Measurements from ENCODE around the gene KCNQ1. TPM values are rescaled to one million over a fixed set of nuclear protein-coding genes. Genes with fewer than 3 reads are reported as not detected.

Gene KCNQ1
- polyA plus RNA-seq, 1 donor from 2014 or later: not detected

DNA sequence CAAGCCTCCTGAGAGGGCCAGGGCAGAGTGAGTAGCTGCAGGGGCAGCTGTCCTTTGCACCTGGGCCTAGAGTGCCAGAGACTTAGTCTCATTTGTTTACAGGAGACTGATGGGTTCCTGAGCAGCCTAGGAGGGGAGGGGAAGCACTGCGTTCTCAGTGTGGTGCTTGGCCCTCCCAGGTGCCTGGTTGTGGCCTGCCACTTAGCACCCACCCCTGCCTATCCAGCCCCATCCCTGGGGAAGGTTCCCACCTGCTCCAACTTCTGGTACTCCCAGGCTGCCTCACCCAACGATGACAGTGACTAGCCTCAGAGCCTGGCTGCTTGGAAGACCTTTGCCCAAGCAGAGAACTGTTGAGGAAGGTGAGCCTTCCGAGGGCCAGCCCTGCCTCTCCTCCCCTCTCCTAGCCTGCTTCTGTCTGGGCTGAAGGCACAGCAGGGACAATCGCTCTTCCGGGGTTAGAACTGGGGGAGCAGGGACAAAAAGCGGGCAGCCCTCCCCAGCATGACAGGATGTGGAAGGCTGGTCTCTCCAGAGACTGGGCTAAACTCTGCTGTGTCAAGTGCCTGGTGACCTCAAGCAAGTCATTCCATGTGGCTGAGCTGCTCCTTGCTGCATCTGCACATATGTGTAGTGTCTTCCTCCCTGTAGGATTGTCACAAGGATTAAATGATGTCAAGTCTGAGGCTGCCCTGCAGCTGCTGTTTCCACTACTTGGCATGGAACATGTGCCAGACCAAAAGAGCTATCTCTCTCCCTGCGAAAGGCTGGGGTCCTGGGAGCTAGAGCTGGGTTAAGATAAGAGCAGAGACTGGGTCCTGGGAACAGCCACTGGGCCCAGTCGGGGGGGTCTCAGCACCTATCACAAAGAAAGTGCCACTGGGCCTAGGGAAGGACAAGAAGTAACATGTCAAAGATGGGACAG is 245.1 kb downstream of the KCNQ1 start:
- H3K4me3 ChIP-seq (ENCODE audit: low read length): no peak overlapping the region
- no peak overlapping the region for H3K9ac ChIP-seq (ENCODE audit: low read length)
- H4K20me1 ChIP-seq (ENCODE audit: insufficient read depth): no peaks in the 10 kb centered on the region
- H3K79me2 ChIP-seq (replicated peaks; ENCODE audit: insufficient read depth, low read length): no peaks in the 10 kb centered on the region
- no peaks in the 10 kb centered on the region for H3K9me2 ChIP-seq (ENCODE audit: insufficient read depth, low read length)
- H2AFZ ChIP-seq (ENCODE audit: low read depth, low read length): no peak overlapping the region
- no peak overlapping the region for H3K4me2 ChIP-seq (ENCODE audit: low read length)
- H3K36me3 ChIP-seq (ENCODE audit: insufficient read depth, low read length): no peaks in the 10 kb centered on the region
- no peaks in the 10 kb centered on the region for H3K9me3 ChIP-seq (ENCODE audit: low read length)
- H3K27ac ChIP-seq (ENCODE audit: low read length): no peak overlapping the region
- TF ChIP-seq EP300 (conservative IDR thresholded peaks at IDR 0.05; ENCODE audit: poor library complexity, severe bottlenecking): no peak
- no peaks in the 10 kb centered on the region for H3F3A ChIP-seq (ENCODE audit: insufficient read depth, low read length, poor library complexity, severe bottlenecking)
- no peaks in the 10 kb centered on the region for H3K27me3 ChIP-seq (ENCODE audit: insufficient read depth, low read depth, low read length)

DNA sequence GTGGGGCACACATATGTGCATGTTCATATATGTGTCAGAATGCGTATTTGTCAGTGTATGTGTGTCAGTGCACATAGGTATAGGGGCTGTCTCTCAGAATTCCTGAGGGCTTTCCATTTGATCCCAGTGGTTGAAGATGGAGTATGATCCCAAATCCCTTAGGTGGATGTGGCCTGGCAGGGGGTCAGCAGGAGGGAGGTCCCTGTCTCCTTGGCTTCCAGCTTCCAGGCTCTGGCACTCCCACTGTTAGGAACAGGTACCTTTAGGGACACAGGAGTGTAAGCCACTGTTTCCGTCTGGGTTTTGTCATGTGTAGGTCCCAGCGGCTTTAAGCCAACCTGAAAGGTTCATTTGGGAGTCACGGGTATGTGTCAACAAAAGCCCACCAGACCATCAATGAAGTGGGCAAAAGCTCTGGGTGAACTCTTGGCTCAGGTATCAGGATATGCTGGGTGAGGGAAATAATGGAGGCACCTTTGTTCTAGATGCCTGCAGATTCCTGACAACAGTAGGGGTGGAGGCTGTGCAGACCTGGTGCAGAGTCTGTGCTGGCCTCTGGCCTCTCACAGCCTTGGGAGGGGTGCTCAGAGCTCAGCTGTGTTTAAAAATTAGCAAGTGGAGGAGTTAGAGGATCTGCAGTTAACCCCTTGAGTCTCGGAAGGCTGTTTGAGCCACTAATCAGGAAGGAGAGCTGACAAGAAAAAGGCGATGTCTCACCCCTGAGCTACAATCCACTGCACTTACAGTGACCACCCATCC is 246.0 kb downstream of the KCNQ1 start:
- Histone ChIP-seq H3K9me2 (ENCODE audit: insufficient read depth, low read length) (no peaks in the 10 kb centered on the region), H3K9me3 (ENCODE audit: low read length) (no peaks in the 10 kb centered on the region), H4K20me1 (ENCODE audit: insufficient read depth) (no peaks in the 10 kb centered on the region), H3K27me3 (ENCODE audit: insufficient read depth, low read depth, low read length) (no peaks in the 10 kb centered on the region), H3F3A (ENCODE audit: insufficient read depth, low read length, poor library complexity, severe bottlenecking) (no peaks in the 10 kb centered on the region), H3K27ac (ENCODE audit: low read length) (no peak overlapping the region), H3K4me2 (ENCODE audit: low read length) (no peak overlapping the region), H3K9ac (ENCODE audit: low read length) (no peak overlapping the region), H3K4me3 (ENCODE audit: low read length) (no peak overlapping the region), H3K36me3 (ENCODE audit: insufficient read depth, low read length) (no peaks in the 10 kb centered on the region), H3K79me2 (replicated peaks; ENCODE audit: insufficient read depth, low read length) (no peaks in the 10 kb centered on the region), H2AFZ (ENCODE audit: low read depth, low read length) (no peak overlapping the region)
- no peak for TF ChIP-seq TAF1 (IDR thresholded peaks at IDR 0.05; ENCODE audit: low read depth)
- TF ChIP-seq, protein P1, sequence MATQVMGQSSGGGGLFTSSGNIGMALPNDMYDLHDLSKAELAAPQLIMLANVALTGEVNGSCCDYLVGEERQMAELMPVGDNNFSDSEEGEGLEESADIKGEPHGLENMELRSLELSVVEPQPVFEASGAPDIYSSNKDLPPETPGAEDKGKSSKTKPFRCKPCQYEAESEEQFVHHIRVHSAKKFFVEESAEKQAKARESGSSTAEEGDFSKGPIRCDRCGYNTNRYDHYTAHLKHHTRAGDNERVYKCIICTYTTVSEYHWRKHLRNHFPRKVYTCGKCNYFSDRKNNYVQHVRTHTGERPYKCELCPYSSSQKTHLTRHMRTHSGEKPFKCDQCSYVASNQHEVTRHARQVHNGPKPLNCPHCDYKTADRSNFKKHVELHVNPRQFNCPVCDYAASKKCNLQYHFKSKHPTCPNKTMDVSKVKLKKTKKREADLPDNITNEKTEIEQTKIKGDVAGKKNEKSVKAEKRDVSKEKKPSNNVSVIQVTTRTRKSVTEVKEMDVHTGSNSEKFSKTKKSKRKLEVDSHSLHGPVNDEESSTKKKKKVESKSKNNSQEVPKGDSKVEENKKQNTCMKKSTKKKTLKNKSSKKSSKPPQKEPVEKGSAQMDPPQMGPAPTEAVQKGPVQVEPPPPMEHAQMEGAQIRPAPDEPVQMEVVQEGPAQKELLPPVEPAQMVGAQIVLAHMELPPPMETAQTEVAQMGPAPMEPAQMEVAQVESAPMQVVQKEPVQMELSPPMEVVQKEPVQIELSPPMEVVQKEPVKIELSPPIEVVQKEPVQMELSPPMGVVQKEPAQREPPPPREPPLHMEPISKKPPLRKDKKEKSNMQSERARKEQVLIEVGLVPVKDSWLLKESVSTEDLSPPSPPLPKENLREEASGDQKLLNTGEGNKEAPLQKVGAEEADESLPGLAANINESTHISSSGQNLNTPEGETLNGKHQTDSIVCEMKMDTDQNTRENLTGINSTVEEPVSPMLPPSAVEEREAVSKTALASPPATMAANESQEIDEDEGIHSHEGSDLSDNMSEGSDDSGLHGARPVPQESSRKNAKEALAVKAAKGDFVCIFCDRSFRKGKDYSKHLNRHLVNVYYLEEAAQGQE (IDR thresholded peaks at IDR 0.05; ENCODE audit: borderline replicate concordance): no peak
- TF ChIP-seq RAD21 (conservative IDR thresholded peaks at IDR 0.05): no peak
- TF ChIP-seq EZH2 (IDR thresholded peaks at IDR 0.05; ENCODE audit: borderline replicate concordance, insufficient read depth, low read length, poor library complexity, severe bottlenecking): no peak
- TF ChIP-seq, protein P2, sequence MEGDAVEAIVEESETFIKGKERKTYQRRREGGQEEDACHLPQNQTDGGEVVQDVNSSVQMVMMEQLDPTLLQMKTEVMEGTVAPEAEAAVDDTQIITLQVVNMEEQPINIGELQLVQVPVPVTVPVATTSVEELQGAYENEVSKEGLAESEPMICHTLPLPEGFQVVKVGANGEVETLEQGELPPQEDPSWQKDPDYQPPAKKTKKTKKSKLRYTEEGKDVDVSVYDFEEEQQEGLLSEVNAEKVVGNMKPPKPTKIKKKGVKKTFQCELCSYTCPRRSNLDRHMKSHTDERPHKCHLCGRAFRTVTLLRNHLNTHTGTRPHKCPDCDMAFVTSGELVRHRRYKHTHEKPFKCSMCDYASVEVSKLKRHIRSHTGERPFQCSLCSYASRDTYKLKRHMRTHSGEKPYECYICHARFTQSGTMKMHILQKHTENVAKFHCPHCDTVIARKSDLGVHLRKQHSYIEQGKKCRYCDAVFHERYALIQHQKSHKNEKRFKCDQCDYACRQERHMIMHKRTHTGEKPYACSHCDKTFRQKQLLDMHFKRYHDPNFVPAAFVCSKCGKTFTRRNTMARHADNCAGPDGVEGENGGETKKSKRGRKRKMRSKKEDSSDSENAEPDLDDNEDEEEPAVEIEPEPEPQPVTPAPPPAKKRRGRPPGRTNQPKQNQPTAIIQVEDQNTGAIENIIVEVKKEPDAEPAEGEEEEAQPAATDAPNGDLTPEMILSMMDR (IDR thresholded peaks at IDR 0.05; ENCODE audit: poor library complexity, severe bottlenecking): no peak
- TF ChIP-seq POLR2AphosphoS5 (IDR thresholded peaks at IDR 0.05): no peak

All from neural cell (in vitro differentiated cells).